ENCODE measurements around the gene SUGCT.

SUGCT gene

GRCh38 chr7:40847921-40848320 lies 713.1 kb downstream of the SUGCT start:
- no peak overlapping the region for H3K4me3 ChIP-seq (ENCODE audit: low read length)
- DNase-seq (ENCODE audit: low read depth, low spot score), result no peak
- H3K4me1 ChIP-seq (ENCODE audit: control insufficient read depth, insufficient read depth, low read length), result no peaks in the 10 kb centered on the region
- no CpG with 5 or more reads among the region's 2 CpGs for WGBS (ENCODE audit: insufficient coverage, insufficient read length)
- H3K36me3 ChIP-seq (ENCODE audit: control insufficient read depth, insufficient read depth, low read length), result no peaks in the 10 kb centered on the region
- H3K27ac ChIP-seq (ENCODE audit: low read length), result no peak overlapping the region
- no peaks in the 10 kb centered on the region for H3K27me3 ChIP-seq (ENCODE audit: control insufficient read depth, insufficient read depth, low read length)
- no peaks in the 10 kb centered on the region for H3K9me3 ChIP-seq (ENCODE audit: control insufficient read depth, insufficient read depth, low read length)

- H3K4me3 ChIP-seq (ENCODE audit: low read length), result no peak overlapping the region
- no peak overlapping the region for H3K27ac ChIP-seq (ENCODE audit: low read length)
- no peaks in the 10 kb centered on the region for H3K27me3 ChIP-seq (ENCODE audit: control insufficient read depth, insufficient read depth, low read length)
- H3K4me1 ChIP-seq (ENCODE audit: control insufficient read depth, insufficient read depth, low read length), result no peaks in the 10 kb centered on the region
- H3K9me3 ChIP-seq (ENCODE audit: control insufficient read depth, insufficient read depth, low read length), result no peaks in the 10 kb centered on the region
- WGBS (ENCODE audit: insufficient coverage, insufficient read length), result no CpG with 5 or more reads among the region's 3 CpGs
- no peak for DNase-seq (ENCODE audit: low read depth, low spot score)
- H3K36me3 ChIP-seq (ENCODE audit: control insufficient read depth, insufficient read depth, low read length), result no peaks in the 10 kb centered on the region
These were observed 713.9 kb downstream of the SUGCT start for GRCh38 chr7:40848541-40849221.

GRCh38 chr7:40850017-40850416 lies 715.2 kb downstream of the SUGCT start:
- Histone ChIP-seq H3K4me3 (ENCODE audit: low read length) (no peak overlapping the region), H3K36me3 (ENCODE audit: control insufficient read depth, insufficient read depth, low read length) (no peaks in the 10 kb centered on the region), H3K27ac (ENCODE audit: low read length) (no peak overlapping the region), H3K4me1 (ENCODE audit: control insufficient read depth, insufficient read depth, low read length) (no peaks in the 10 kb centered on the region), H3K9me3 (ENCODE audit: control insufficient read depth, insufficient read depth, low read length) (no peaks in the 10 kb centered on the region), H3K27me3 (ENCODE audit: control insufficient read depth, insufficient read depth, low read length) (no peaks in the 10 kb centered on the region)
- DNase-seq (ENCODE audit: low read depth, low spot score), result no peak
- no CpG with 5 or more reads among the region's 3 CpGs for WGBS (ENCODE audit: insufficient coverage, insufficient read length)

GRCh38 chr7:40851001-40851400 lies 716.2 kb downstream of the SUGCT start:
- no CpG with 5 or more reads among the region's 3 CpGs for WGBS (ENCODE audit: insufficient coverage, insufficient read length)
- no peaks in the 10 kb centered on the region for H3K36me3 ChIP-seq (ENCODE audit: control insufficient read depth, insufficient read depth, low read length)
- H3K4me1 ChIP-seq (ENCODE audit: control insufficient read depth, insufficient read depth, low read length), result no peaks in the 10 kb centered on the region
- no peak overlapping the region for H3K4me3 ChIP-seq (ENCODE audit: low read length)
- H3K27me3 ChIP-seq (ENCODE audit: control insufficient read depth, insufficient read depth, low read length), result no peaks in the 10 kb centered on the region
- H3K9me3 ChIP-seq (ENCODE audit: control insufficient read depth, insufficient read depth, low read length), result no peaks in the 10 kb centered on the region
- H3K27ac ChIP-seq (ENCODE audit: low read length), result no peak overlapping the region
- DNase-seq (ENCODE audit: low read depth, low spot score), result no peak

GRCh38 chr7:40859076-40859475 lies 724.3 kb downstream of the SUGCT start:
- no peak overlapping the region for H3K4me3 ChIP-seq (ENCODE audit: low read length)
- H3K4me1 ChIP-seq (ENCODE audit: control insufficient read depth, insufficient read depth, low read length), result no peaks in the 10 kb centered on the region
- H3K9me3 ChIP-seq (ENCODE audit: control insufficient read depth, insufficient read depth, low read length), result no peaks in the 10 kb centered on the region
- DNase-seq (ENCODE audit: low read depth, low spot score), result no peak
- no peaks in the 10 kb centered on the region for H3K27me3 ChIP-seq (ENCODE audit: control insufficient read depth, insufficient read depth, low read length)
- no peak overlapping the region for H3K27ac ChIP-seq (ENCODE audit: low read length)
- no peaks in the 10 kb centered on the region for H3K36me3 ChIP-seq (ENCODE audit: control insufficient read depth, insufficient read depth, low read length)
- no CpG with 5 or more reads among the region's 2 CpGs for WGBS (ENCODE audit: insufficient coverage, insufficient read length)

GRCh38 chr7:40859965-40860543 lies 725.2 kb downstream of the SUGCT start:
- H3K36me3 ChIP-seq (ENCODE audit: control insufficient read depth, insufficient read depth, low read length), result no peaks in the 10 kb centered on the region
- no peaks in the 10 kb centered on the region for H3K27me3 ChIP-seq (ENCODE audit: control insufficient read depth, insufficient read depth, low read length)
- no peaks in the 10 kb centered on the region for H3K4me1 ChIP-seq (ENCODE audit: control insufficient read depth, insufficient read depth, low read length)
- H3K27ac ChIP-seq (ENCODE audit: low read length), result no peak overlapping the region
- H3K4me3 ChIP-seq (ENCODE audit: low read length), result no peak overlapping the region
- H3K9me3 ChIP-seq (ENCODE audit: control insufficient read depth, insufficient read depth, low read length), result no peaks in the 10 kb centered on the region
- WGBS (ENCODE audit: insufficient coverage, insufficient read length), result no CpG with 5 or more reads among the region's 15 CpGs
- no peak for DNase-seq (ENCODE audit: low read depth, low spot score)

- no peak for DNase-seq (ENCODE audit: low read depth, low spot score)
- WGBS (ENCODE audit: insufficient coverage, insufficient read length), result no CpG with 5 or more reads among the region's 10 CpGs
- H3K4me3 ChIP-seq (ENCODE audit: low read length), result no peak overlapping the region
These were observed 730.8 kb downstream of the SUGCT start for GRCh38 chr7:40865441-40866233.

GRCh38 chr7:40866601-40867000 lies 731.8 kb downstream of the SUGCT start:
- no peak for DNase-seq (ENCODE audit: low read depth, low spot score)
- Histone ChIP-seq H3K27ac (ENCODE audit: low read length) (no peak overlapping the region), H3K4me3 (ENCODE audit: low read length) (no peak overlapping the region), H3K4me1 (ENCODE audit: control insufficient read depth, insufficient read depth, low read length) (no peaks in the 10 kb centered on the region), H3K27me3 (ENCODE audit: control insufficient read depth, insufficient read depth, low read length) (no peaks in the 10 kb centered on the region), H3K9me3 (ENCODE audit: control insufficient read depth, insufficient read depth, low read length) (no peaks in the 10 kb centered on the region), H3K36me3 (ENCODE audit: control insufficient read depth, insufficient read depth, low read length) (no peaks in the 10 kb centered on the region)
- no CpG with 5 or more reads among the region's 10 CpGs for WGBS (ENCODE audit: insufficient coverage, insufficient read length)

More at GRCh38 chr7:40865441-40866233, 730.8 kb downstream of the SUGCT start:
- Histone ChIP-seq H3K4me1 (ENCODE audit: control insufficient read depth, insufficient read depth, low read length) (no peaks in the 10 kb centered on the region), H3K27me3 (ENCODE audit: control insufficient read depth, insufficient read depth, low read length) (no peaks in the 10 kb centered on the region), H3K36me3 (ENCODE audit: control insufficient read depth, insufficient read depth, low read length) (no peaks in the 10 kb centered on the region), H3K9me3 (ENCODE audit: control insufficient read depth, insufficient read depth, low read length) (no peaks in the 10 kb centered on the region), H3K27ac (ENCODE audit: low read length) (no peak overlapping the region)

GRCh38 chr7:40870108-40870507 lies 735.3 kb downstream of the SUGCT start:
- DNase-seq (ENCODE audit: low read depth, low spot score), result no peak
- Histone ChIP-seq H3K27ac (ENCODE audit: low read length) (no peak overlapping the region), H3K4me1 (ENCODE audit: control insufficient read depth, insufficient read depth, low read length) (no peaks in the 10 kb centered on the region), H3K27me3 (ENCODE audit: control insufficient read depth, insufficient read depth, low read length) (no peaks in the 10 kb centered on the region), H3K9me3 (ENCODE audit: control insufficient read depth, insufficient read depth, low read length) (no peaks in the 10 kb centered on the region), H3K4me3 (ENCODE audit: low read length) (no peak overlapping the region), H3K36me3 (ENCODE audit: control insufficient read depth, insufficient read depth, low read length) (no peaks in the 10 kb centered on the region)

GRCh38 chr7:40873248-40873647 lies 738.4 kb downstream of the SUGCT start:
- Histone ChIP-seq H3K27ac (ENCODE audit: low read length) (no peak overlapping the region), H3K4me1 (ENCODE audit: control insufficient read depth, insufficient read depth, low read length) (no peaks in the 10 kb centered on the region), H3K9me3 (ENCODE audit: control insufficient read depth, insufficient read depth, low read length) (no peaks in the 10 kb centered on the region), H3K36me3 (ENCODE audit: control insufficient read depth, insufficient read depth, low read length) (no peaks in the 10 kb centered on the region), H3K27me3 (ENCODE audit: control insufficient read depth, insufficient read depth, low read length) (no peaks in the 10 kb centered on the region), H3K4me3 (ENCODE audit: low read length) (no peak overlapping the region)
- no CpG with 5 or more reads among the region's 3 CpGs for WGBS (ENCODE audit: insufficient coverage, insufficient read length)
- DNase-seq (ENCODE audit: low read depth, low spot score), result no peak
